Measurements from ENCODE around the gene MPL. TPM values are rescaled to one million over a fixed set of nuclear protein-coding genes. Genes with fewer than 3 reads are reported as not detected.

MPL gene
- total and polyA plus RNA-seq, 9 donors: 0.35 to 2.6 (median 0.73) TPM; not detected in 1

DNA sequence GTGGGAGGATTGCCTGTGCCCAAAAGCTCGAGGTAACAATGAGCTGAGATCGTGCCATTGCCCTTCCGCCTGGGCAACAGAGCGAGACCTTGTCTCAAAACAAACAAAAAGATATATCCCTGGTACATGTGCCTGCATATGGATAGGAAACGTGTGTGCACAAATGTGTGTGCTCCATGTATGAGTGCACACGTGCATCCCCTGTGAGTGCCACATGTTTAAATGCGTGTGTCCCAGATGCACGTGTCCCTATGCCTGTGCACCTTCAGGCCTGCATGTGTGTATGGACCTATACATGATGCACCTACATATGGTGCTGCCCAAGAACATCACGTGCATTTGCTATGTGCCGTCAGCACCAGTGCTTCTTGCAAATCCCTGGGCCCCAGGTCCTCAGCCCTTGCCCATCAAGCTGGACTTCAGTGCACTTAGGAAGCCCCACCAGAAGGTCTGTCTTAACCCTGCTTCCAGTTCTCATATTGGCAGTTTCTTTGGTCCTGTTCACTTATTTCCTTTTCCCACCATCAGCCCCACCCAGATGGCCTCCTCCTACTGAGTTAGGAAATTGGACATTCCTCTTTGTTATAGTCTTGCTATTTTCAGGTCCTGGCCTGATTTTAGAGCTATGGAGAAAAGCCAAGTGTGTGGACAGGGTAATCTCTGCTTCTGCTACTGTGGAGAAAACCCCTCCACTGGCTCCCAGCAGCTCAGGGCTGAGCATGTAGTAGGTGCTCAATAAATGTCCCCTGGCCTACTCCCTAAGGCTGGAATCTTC, 21.5 kb upstream of the MPL start:
- no peak overlapping the region for H3K27ac ChIP-seq
- WGBS, 3 donors: 88 to 92% (median 88%) methylated on average over 10 of the region's 10 CpGs
- no peaks in the 10 kb centered on the region for H3K4me1 ChIP-seq (ENCODE audit: insufficient read depth)
- TF ChIP-seq EP300 (IDR thresholded peaks at IDR 0.05) (no peak), POLR2A (IDR thresholded peaks at IDR 0.05) (no peak)
- TF ChIP-seq, protein P1, sequence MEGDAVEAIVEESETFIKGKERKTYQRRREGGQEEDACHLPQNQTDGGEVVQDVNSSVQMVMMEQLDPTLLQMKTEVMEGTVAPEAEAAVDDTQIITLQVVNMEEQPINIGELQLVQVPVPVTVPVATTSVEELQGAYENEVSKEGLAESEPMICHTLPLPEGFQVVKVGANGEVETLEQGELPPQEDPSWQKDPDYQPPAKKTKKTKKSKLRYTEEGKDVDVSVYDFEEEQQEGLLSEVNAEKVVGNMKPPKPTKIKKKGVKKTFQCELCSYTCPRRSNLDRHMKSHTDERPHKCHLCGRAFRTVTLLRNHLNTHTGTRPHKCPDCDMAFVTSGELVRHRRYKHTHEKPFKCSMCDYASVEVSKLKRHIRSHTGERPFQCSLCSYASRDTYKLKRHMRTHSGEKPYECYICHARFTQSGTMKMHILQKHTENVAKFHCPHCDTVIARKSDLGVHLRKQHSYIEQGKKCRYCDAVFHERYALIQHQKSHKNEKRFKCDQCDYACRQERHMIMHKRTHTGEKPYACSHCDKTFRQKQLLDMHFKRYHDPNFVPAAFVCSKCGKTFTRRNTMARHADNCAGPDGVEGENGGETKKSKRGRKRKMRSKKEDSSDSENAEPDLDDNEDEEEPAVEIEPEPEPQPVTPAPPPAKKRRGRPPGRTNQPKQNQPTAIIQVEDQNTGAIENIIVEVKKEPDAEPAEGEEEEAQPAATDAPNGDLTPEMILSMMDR (IDR thresholded peaks at IDR 0.05): no peak
- H3K27me3 ChIP-seq: no peaks in the 10 kb centered on the region
- no peak overlapping the region for H3K4me3 ChIP-seq
- no peaks in the 10 kb centered on the region for H3K36me3 ChIP-seq
- intact Hi-C loops (cut with DNase I): no loop called here
- no peak for DNase-seq
- no peaks in the 10 kb centered on the region for H3K9me3 ChIP-seq

DNA sequence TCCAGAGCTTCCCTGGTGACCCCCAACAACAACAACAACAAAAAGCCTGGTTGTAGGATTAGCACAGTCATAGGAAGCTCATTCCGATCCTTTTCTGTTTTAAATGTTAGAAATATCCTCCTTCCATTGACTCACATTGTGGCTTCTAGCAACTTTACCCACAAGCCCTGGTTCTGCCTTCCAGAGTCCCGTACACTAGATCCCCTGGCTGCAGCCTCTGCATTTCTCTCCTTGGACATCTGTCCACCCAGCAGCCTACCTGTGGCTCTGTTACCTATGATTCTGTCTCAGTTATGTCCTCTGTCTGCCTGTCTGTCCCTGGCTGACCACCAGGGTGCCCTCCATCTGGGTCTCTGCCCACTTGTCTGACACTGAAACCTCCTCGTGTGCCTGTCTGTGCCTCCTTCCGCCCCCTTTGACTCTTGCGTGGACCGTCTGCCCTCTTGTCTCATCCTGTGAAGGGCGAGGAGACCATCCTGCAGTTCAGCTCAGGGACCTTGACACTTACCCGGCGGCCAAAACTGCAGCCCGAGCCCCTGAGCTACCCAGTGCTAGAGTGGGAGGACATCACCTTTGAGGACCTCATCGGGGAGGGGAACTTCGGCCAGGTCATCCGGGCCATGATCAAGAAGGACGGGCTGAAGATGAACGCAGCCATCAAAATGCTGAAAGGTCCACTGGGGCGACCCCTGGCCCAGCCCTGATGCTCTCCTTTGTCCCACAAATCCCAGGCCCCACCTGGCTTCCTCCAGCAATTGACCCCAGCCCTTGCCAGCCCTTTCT, 20.7 kb upstream of the MPL start:
- peak in 1 of 5 donors; percentile 19 for DNase-seq
- no peak overlapping the region for H3K4me3 ChIP-seq
- 85 to 86% (median 86%) methylated on average over 16 of the region's 16 CpGs for WGBS, 3 donors
- TF ChIP-seq POLR2A (IDR thresholded peaks at IDR 0.05) (no peak), EP300 (IDR thresholded peaks at IDR 0.05) (no peak)
- TF ChIP-seq, protein P1 (IDR thresholded peaks at IDR 0.05): no peak
- H3K9me3 ChIP-seq: no peaks in the 10 kb centered on the region
- H3K4me1 ChIP-seq (ENCODE audit: insufficient read depth): no peaks in the 10 kb centered on the region
- H3K27me3 ChIP-seq: no peaks in the 10 kb centered on the region
- no peak overlapping the region for H3K27ac ChIP-seq
- intact Hi-C loops (cut with DNase I): no loop called here
- H3K36me3 ChIP-seq: no peaks in the 10 kb centered on the region

DNA sequence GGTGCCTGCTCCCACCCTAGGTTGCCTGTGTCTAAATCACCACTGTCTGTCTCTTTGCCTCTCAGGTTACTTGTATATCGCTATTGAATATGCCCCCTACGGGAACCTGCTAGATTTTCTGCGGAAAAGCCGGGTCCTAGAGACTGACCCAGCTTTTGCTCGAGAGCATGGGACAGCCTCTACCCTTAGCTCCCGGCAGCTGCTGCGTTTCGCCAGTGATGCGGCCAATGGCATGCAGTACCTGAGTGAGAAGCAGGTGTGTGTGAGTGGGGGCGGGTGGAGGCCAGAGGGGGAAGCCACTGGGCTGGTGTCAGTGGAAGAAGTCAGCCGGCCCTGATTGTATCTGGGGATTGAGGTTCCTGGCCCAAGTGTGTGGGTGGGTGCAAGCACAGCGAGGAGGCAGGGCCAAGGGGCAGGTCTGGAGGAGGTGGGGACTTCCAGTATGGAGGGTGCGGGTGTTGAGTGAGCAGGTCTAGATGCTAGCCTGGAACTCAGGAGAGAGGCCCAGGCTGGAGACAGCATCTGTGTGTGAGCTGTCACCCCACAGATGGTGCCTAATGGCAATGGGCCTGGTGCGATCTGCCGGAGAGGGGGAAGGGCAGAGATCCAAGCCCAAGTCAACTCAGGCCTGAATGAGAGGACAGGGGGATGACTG, 19.7 kb upstream of the MPL start:
- 81 to 87% (median 85%) methylated on average over 15 of the region's 15 CpGs for WGBS, 3 donors
- Histone ChIP-seq H3K27ac (no peak overlapping the region), H3K9me3 (no peaks in the 10 kb centered on the region), H3K36me3 (no peaks in the 10 kb centered on the region), H3K4me3 (no peak overlapping the region), H3K4me1 (ENCODE audit: insufficient read depth) (no peaks in the 10 kb centered on the region), H3K27me3 (no peaks in the 10 kb centered on the region)
- intact Hi-C loops (cut with DNase I): no loop called here
- peak in 1 of 5 donors; percentile 26 for DNase-seq
- TF ChIP-seq, protein P1 (IDR thresholded peaks at IDR 0.05): no peak
- TF ChIP-seq POLR2A (IDR thresholded peaks at IDR 0.05) (no peak), EP300 (IDR thresholded peaks at IDR 0.05) (no peak)

DNA sequence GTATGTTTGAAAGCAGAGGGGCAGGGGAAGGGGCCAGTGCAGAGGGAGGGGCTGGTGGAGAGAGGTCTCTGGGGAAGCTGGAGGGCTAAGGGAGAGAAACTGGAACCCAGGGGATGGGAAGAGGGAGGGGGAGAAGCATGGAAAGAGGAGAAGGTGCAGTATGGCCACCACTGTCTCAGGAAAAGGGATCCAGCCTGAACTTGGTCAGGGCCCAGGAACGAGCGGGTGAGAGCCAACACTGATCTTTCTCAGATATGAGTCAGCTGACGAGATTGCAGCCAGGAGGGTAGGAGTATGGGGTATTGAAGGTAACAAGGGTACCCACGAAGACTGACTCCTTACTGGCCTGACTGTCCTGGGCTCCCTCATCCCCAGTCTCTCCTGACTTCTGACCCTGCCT, 18.8 kb upstream of the MPL start:
- no peak overlapping the region for H3K4me3 ChIP-seq
- intact Hi-C loops (cut with DNase I): no loop called here
- DNase-seq: no peak
- WGBS, 3 donors: 84 to 89% (median 86%) methylated on average over 4 of the region's 4 CpGs
- H3K36me3 ChIP-seq: no peaks in the 10 kb centered on the region
- no peaks in the 10 kb centered on the region for H3K4me1 ChIP-seq (ENCODE audit: insufficient read depth)
- TF ChIP-seq, protein P1 (IDR thresholded peaks at IDR 0.05): no peak
- TF ChIP-seq POLR2A (IDR thresholded peaks at IDR 0.05): no peak
- no peak overlapping the region for H3K27ac ChIP-seq
- no peaks in the 10 kb centered on the region for H3K27me3 ChIP-seq
- H3K9me3 ChIP-seq: no peaks in the 10 kb centered on the region

All from ovary (tissue), 9 donors.